ENCODE data around the gene COMT. TPM values are rescaled to one million over a fixed set of nuclear protein-coding genes. Genes with fewer than 3 reads are reported as not detected.

COMT gene
- total and polyA plus RNA-seq, 2 experiments from 2014 or later = 29.6 to 29.8 TPM

GRCh38 chr22:19915287-19915954 lies 26.2 kb upstream of the COMT start:
- H3K27ac ChIP-seq (ENCODE audit: low read depth) = no peak overlapping the region
- ATAC-seq (no peak), DNase-seq (ENCODE audit: low spot score) (no peak)
- H3K4me1 Mint-ChIP-seq = no peaks in the 10 kb centered on the region
- no peaks in the 10 kb centered on the region for H3F3A ChIP-seq (replicated peaks; ENCODE audit: low read depth)
- no peaks in the 10 kb centered on the region for H3K9me3 Mint-ChIP-seq
- H3K36me3 ChIP-seq (ENCODE audit: insufficient read depth) = no peaks in the 10 kb centered on the region
- H4K20me1 ChIP-seq (replicated peaks; ENCODE audit: insufficient read depth) = no peaks in the 10 kb centered on the region
- no peaks in the 10 kb centered on the region for H3K79me2 ChIP-seq (replicated peaks; ENCODE audit: insufficient read depth)
- no peak overlapping the region for H3K4me3 Mint-ChIP-seq
- no peaks in the 10 kb centered on the region for H3K9me2 ChIP-seq (ENCODE audit: insufficient read depth)
- no peak overlapping the region for H2AFZ ChIP-seq
- no peak overlapping the region for H3K4me3 ChIP-seq
- no peaks in the 10 kb centered on the region for H3K4me1 ChIP-seq (ENCODE audit: insufficient read depth)
- H3K27ac Mint-ChIP-seq = no peak overlapping the region
- H3K27me3 Mint-ChIP-seq (ENCODE audit: insufficient read depth, low read depth, poor library complexity) = peaks cover 7% of the 10 kb centered on the region
- no peak for TF ChIP-seq ZNF462 (CRISPR knock-in tag; IDR thresholded peaks at IDR 0.05)
- no peak for TF ChIP-seq NANOG (IDR thresholded peaks at IDR 0.05; ENCODE audit: borderline replicate concordance)
- no peak for TF ChIP-seq ZNF331 (CRISPR knock-in tag; IDR thresholded peaks at IDR 0.05; ENCODE audit: low read depth)
- no peak for TF ChIP-seq JUNB (IDR thresholded peaks at IDR 0.05; ENCODE audit: unreplicated experiment)
- no peak for TF ChIP-seq EZH2 (IDR thresholded peaks at IDR 0.05; ENCODE audit: low read depth, unreplicated experiment)
- no peak for TF ChIP-seq CTCF (conservative IDR thresholded peaks at IDR 0.05; ENCODE audit: low read depth in 2 of 2)
- no peak for TF ChIP-seq STAT1 (IDR thresholded peaks at IDR 0.05; ENCODE audit: unreplicated experiment)
- TF ChIP-seq EZH2phosphoT487 (IDR thresholded peaks at IDR 0.05; ENCODE audit: unreplicated experiment) = no peak
- no peak for TF ChIP-seq ZNF114 (CRISPR knock-in tag; IDR thresholded peaks at IDR 0.05)
- TF ChIP-seq, protein P1, sequence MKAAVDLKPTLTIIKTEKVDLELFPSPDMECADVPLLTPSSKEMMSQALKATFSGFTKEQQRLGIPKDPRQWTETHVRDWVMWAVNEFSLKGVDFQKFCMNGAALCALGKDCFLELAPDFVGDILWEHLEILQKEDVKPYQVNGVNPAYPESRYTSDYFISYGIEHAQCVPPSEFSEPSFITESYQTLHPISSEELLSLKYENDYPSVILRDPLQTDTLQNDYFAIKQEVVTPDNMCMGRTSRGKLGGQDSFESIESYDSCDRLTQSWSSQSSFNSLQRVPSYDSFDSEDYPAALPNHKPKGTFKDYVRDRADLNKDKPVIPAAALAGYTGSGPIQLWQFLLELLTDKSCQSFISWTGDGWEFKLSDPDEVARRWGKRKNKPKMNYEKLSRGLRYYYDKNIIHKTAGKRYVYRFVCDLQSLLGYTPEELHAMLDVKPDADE (IDR thresholded peaks at IDR 0.05) = no peak
- peaks cover 22% of the 10 kb centered on the region for H3K36me3 Mint-ChIP-seq (ENCODE audit: low read depth)
- H3K27me3 ChIP-seq (ENCODE audit: insufficient read depth) = no peaks in the 10 kb centered on the region
- H3K4me2 ChIP-seq = no peak overlapping the region

Measured in GM23338 (cell line).